ENCODE data around the gene VEPH1.
A peak's percentile ranks its signal among the peaks of the same experiment; 100 is the strongest.

The VEPH1 gene

GRCh38 chr3:157242836-157243235 lies 260.4 kb downstream of the VEPH1 start:
- no peak for FAIRE-seq

- FAIRE-seq: no peak
Measured at GRCh38 chr3:157241599-157241998, 261.6 kb downstream of the VEPH1 start.

GRCh38 chr3:157240408-157240807 lies 262.8 kb downstream of the VEPH1 start:
- no peak for FAIRE-seq

- FAIRE-seq: peak; percentile 8
Measured at GRCh38 chr3:157239082-157239704, 264.0 kb downstream of the VEPH1 start.

- no peak for FAIRE-seq
Measured at GRCh38 chr3:157238457-157238856, 264.8 kb downstream of the VEPH1 start.

- FAIRE-seq: no peak
Measured at GRCh38 chr3:157237886-157238285, 265.3 kb downstream of the VEPH1 start.

- FAIRE-seq: no peak
Measured at GRCh38 chr3:157235291-157235690, 267.9 kb downstream of the VEPH1 start.

GRCh38 chr3:157233923-157234322 lies 269.3 kb downstream of the VEPH1 start:
- no peak for FAIRE-seq

GRCh38 chr3:157232141-157232540 lies 271.1 kb downstream of the VEPH1 start:
- no peak for FAIRE-seq

- no peak for FAIRE-seq
Measured at GRCh38 chr3:157231071-157231470, 272.1 kb downstream of the VEPH1 start.

- FAIRE-seq: no peak
Measured at GRCh38 chr3:157226173-157226847, 276.9 kb downstream of the VEPH1 start.

- FAIRE-seq: no peak
Measured at GRCh38 chr3:157225001-157225400, 278.2 kb downstream of the VEPH1 start.

GRCh38 chr3:157220883-157221282 lies 282.3 kb downstream of the VEPH1 start:
- FAIRE-seq: no peak

- no peak for FAIRE-seq
Measured at GRCh38 chr3:157220211-157220610, 283.0 kb downstream of the VEPH1 start.

- FAIRE-seq: no peak
Measured at GRCh38 chr3:157219215-157219614, 284.0 kb downstream of the VEPH1 start.

All from G401.6 (cell line).